Thyroid gland (tissue), 4 donors: ENCODE measurements around the gene NPDC1.

Experiments
- POLR2A ChIP-seq, 2 donors: fragments of 450-650 bp; IDR thresholded peaks; one replicate each; pipeline ENCODE4 v1.6.1; 2017; ENCODE audit warnings: antibody characterized with exemption in 2 of 2, mild to moderate bottlenecking in 2 of 2, moderate library complexity in 1 of 2
- TF ChIP-seq, protein P1 (sequence below), 6 experiments: fragments of 200-600 bp in 3 of 6; fragments of 450-650 bp in 3 of 6; sonication (generic) in 3 of 6; IDR thresholded peaks; one replicate each; pipeline ENCODE4 v1.5.1; 2016 to 2019; ENCODE audit warnings: antibody characterized with exemption in 6 of 6, mild to moderate bottlenecking in 2 of 6, inconsistent platforms in 1 of 6, moderate library complexity in 1 of 6

- TF ChIP-seq, protein P1, sequence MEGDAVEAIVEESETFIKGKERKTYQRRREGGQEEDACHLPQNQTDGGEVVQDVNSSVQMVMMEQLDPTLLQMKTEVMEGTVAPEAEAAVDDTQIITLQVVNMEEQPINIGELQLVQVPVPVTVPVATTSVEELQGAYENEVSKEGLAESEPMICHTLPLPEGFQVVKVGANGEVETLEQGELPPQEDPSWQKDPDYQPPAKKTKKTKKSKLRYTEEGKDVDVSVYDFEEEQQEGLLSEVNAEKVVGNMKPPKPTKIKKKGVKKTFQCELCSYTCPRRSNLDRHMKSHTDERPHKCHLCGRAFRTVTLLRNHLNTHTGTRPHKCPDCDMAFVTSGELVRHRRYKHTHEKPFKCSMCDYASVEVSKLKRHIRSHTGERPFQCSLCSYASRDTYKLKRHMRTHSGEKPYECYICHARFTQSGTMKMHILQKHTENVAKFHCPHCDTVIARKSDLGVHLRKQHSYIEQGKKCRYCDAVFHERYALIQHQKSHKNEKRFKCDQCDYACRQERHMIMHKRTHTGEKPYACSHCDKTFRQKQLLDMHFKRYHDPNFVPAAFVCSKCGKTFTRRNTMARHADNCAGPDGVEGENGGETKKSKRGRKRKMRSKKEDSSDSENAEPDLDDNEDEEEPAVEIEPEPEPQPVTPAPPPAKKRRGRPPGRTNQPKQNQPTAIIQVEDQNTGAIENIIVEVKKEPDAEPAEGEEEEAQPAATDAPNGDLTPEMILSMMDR (IDR thresholded peaks at IDR 0.05) = no peak
- no peak for TF ChIP-seq POLR2A (IDR thresholded peaks at IDR 0.05)
Observed at GRCh38 chr9:137009938-137010732, 35.8 kb downstream of the NPDC1 start.
